Measurements from ENCODE around the gene NHLRC3.
"Not testable (repeated sequence)": the region's sequence is repeated elsewhere in the genome, so short reads cannot be mapped to it uniquely, and the experiment has no call there.

Gene NHLRC3

GRCh38 chr13:39047560-39047959 is 9.3 kb downstream of the NHLRC3 start:
- no peak for DNase-seq (ENCODE audit: low read depth)

DNA sequence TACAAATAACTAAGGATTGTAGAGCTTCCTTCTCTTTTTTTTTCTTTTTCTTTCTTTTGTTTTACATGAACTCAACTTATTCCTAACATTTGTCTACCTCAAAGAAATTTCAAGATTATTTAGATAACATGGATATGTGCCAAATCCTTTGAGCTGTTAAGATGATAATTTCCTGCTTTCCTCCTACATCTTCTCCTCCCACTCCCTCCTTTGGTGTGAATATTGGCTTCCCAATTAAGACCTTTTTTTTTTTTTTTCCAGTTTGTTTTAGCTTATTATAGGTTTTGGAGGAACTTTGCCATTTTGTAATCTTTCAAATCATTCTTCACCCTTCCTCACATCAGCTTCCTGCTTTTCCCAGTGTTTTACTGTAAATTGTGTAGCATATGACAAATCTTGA is 10.6 kb downstream of the NHLRC3 start:
- no peak for DNase-seq (ENCODE audit: low read depth)

DNA sequence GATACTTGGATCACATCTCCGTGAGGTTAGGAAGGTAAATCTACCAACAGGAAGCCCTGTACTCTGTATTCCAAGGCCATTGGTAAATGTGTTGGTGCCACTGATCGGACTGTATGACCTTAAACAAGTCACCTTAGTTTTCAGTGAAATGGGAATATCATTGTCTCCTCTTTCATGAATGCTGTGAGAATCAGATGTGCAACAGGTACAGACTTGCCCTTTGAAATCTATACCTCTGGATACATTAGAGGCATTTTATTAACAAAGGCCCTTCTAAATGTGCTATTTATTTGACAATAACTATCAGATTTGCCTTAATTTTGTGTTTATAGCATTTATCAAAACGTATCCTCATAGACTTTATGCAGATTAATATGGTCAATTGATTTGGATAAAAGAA is 11.0 kb downstream of the NHLRC3 start:
- DNase-seq (ENCODE audit: low read depth): no peak

GRCh38 chr13:39051157-39051556 is 12.9 kb downstream of the NHLRC3 start:
- no peak for DNase-seq (ENCODE audit: low read depth)

DNA sequence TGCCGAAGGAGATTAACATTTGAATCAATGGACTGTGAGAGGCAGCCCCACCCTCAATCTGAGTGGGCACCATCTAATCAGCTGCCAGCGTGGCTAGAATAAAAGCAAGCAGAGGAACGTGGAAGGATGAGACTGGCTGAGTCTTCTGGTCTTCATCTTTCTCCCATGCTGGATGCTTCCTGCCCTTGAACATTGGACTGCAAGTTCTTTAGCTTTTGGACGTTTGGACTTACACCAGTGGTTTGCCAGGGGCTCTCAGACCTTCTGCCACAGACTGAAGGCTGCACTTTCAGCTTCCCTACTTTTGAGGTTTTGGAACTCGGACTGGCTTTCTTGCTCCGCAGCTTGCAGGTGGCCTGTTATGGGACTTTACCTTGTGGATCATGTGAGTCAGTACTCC is 14.7 kb downstream of the NHLRC3 start:
- DNase-seq (ENCODE audit: low read depth): no peak

- DNase-seq (ENCODE audit: low read depth): no peak
Measured at GRCh38 chr13:39054112-39054511, 15.9 kb downstream of the NHLRC3 start.

GRCh38 chr13:39056018-39056417 is 17.8 kb downstream of the NHLRC3 start:
- no peak for DNase-seq (ENCODE audit: low read depth)

DNA sequence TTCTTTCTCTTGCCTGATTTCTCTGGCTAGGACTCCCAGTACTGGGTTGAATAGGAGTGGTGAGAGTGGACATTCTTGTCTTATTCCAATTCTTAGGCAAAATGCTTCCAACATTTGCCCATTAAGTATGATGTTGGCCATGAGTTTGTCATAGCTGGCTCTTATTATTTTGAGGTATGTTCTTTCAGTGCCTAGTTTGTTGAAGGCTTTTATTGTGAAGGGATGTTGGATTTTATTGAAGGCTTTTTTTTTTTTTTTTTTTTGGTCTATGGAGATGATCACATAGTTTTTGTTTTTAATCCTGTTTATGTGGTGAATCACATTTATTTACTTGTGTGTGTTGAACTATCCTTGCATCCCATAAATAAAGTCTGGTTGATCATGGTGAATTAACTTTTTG is 19.8 kb downstream of the NHLRC3 start:
- no peak for DNase-seq (ENCODE audit: low read depth)

DNA sequence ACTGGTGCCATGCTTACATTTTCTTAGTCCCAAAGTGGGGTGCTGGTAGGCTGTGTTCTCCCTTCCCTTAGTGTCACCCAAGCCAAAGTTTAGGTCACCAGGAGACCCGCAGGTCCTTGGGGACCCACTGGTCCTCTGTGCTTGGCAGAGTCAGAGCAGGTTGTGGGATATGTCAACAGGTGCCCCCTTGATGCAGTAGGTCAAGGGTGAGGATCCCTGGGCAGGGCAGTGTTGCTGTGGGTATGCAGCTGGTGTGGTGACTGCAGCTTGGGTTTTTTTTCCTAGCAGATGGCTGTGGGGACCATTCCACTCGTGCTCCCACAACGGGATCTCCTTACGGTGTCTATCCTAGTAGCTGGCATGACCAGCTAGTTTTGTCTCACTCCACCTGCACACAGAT is 23.7 kb downstream of the NHLRC3 start:
- no peak for DNase-seq (ENCODE audit: low read depth)

GRCh38 chr13:39072842-39073241 is 34.6 kb downstream of the NHLRC3 start:
- no peak for DNase-seq (ENCODE audit: low read depth)

DNA sequence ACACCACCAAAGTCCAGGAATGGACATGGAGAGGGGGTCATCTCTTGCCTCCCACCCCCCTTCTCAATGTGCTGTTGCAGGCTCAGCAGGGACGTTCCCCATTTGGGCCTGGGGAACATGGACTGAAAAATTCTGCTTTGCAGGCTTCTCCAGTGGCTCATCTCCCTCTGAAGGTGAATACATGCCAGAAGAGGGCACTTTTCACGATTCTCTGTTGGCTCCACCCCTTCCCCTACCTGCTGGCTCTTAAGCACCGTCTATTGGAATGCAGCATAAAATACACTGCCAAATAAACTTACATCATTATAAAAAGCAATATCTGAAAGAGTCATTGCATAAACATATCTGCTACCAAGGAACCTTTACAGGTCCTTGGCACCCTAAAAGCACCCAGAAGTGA is 35.7 kb downstream of the NHLRC3 start:
- DNase-seq (ENCODE audit: low read depth): no peak

- DNase-seq (ENCODE audit: low read depth): not testable (repeated sequence)
Measured at GRCh38 chr13:39086251-39086945, 48.1 kb downstream of the NHLRC3 start.

DNA sequence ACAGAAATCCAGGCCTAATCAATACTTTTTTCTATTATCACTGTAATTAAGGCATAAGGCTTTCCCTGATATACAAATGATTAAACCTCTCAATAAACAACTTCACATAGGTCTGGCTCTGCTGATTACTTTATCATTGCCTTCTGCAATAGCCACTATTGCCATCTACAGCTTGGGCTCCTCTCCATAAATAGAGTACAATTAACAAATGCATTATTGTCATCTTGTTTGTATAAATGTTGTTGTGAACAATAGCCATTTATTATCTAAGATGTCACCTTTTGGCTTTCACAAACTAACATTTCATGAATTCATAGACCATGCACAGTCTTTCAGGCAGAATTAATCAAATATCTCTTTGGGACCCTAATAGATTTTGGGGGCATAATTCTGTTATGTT is 53.3 kb downstream of the NHLRC3 start:
- DNase-seq (ENCODE audit: low read depth): no peak

- no peak for DNase-seq (ENCODE audit: low read depth)
Measured at GRCh38 chr13:39095500-39095899, 57.2 kb downstream of the NHLRC3 start.

DNA sequence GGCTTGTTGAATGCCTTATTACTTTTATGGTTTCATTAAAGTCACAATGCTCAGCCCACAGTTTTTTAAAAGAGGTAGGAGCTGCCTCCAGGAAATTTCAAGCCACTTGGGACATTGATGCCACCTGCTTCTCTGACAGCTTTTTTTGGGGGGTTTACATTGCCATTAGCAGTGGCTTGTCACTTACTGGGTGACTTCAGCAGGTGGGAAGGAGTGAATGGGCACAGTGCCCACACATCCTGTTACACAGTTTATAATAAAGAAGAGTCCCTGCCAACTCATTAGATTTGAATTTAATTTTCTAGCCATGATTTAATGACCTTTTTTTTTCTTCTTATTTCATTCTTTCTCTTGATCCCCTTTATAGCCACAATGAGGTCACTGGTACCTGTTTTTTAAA is 61.0 kb downstream of the NHLRC3 start:
- DNase-seq (ENCODE audit: low read depth): no peak
